Duodenal mucosa (tissue), 2 donors: Measurements from ENCODE around the gene TRAPPC1.
A peak's percentile ranks its signal among the peaks of the same experiment; 100 is the strongest.

ENCODE experiments used
- H3K27ac ChIP-seq: one replicate; pipeline ENCODE4 v1.7.0; 2013; ENCODE audit warnings: low read depth, low read length
- H3K27me3 ChIP-seq, 2 donors: one replicate each; pipeline ENCODE4 v1.7.0; 2013; ENCODE audit warnings: low read length in 2 of 2, control low read depth in 1 of 2; ENCODE audit not compliant: insufficient read depth in 2 of 2, control insufficient read depth in 1 of 2
- H3K36me3 ChIP-seq, 2 donors: one replicate each; pipeline ENCODE4 v1.7.0; 2013; ENCODE audit warnings: low read length in 2 of 2, control low read depth in 1 of 2; ENCODE audit not compliant: insufficient read depth in 2 of 2, control insufficient read depth in 1 of 2
- H3K4me1 ChIP-seq, 2 donors: one replicate each; pipeline ENCODE4 v1.7.0; 2013; ENCODE audit warnings: low read length in 2 of 2, control low read depth in 1 of 2; ENCODE audit not compliant: insufficient read depth in 2 of 2, control insufficient read depth in 1 of 2
- H3K4me3 ChIP-seq, 2 donors: one replicate each; pipeline ENCODE4 v1.7.0; 2013; ENCODE audit warnings: low read length in 2 of 2, low read depth in 1 of 2
- H3K9ac ChIP-seq, 2 donors: one replicate each; pipeline ENCODE4 v1.7.0; 2013; ENCODE audit warnings: low read length in 2 of 2, low read depth in 1 of 2
- H3K9me3 ChIP-seq, 2 donors: one replicate each; pipeline ENCODE4 v1.7.0; 2013; ENCODE audit warnings: low read length in 2 of 2, control low read depth in 1 of 2; ENCODE audit not compliant: control insufficient read depth in 1 of 2

Gene TRAPPC1

GRCh38 chr17:7922845-7923628 lies 8.7 kb downstream of the TRAPPC1 start:
- no peaks in the 10 kb centered on the region for H3K27me3 ChIP-seq
- peak overlapping the region; percentile 76 to 82 for H3K9ac ChIP-seq
- no peaks in the 10 kb centered on the region for H3K9me3 ChIP-seq
- H3K27ac ChIP-seq = peak overlapping the region; percentile 15
- peaks cover 12 to 16% of the 10 kb centered on the region in 2 donors for H3K4me1 ChIP-seq
- H3K4me3 ChIP-seq = peak overlapping the region; percentile 68 to 76
- H3K36me3 ChIP-seq = no peaks in the 10 kb centered on the region

GRCh38 chr17:7922269-7922844 lies 9.4 kb downstream of the TRAPPC1 start:
- Histone ChIP-seq H3K4me3 (peak overlapping the region; percentile 68 to 76), H3K9ac (peak overlapping the region; percentile 76 to 82), H3K36me3 (no peaks in the 10 kb centered on the region), H3K4me1 (peaks cover 12 to 16% of the 10 kb centered on the region in 2 donors), H3K27me3 (no peaks in the 10 kb centered on the region), H3K9me3 (no peaks in the 10 kb centered on the region), H3K27ac (no peak overlapping the region)

GRCh38 chr17:7916808-7917207 lies 14.9 kb downstream of the TRAPPC1 start:
- H3K9me3 ChIP-seq = no peaks in the 10 kb centered on the region
- H3K27ac ChIP-seq = no peak overlapping the region
- peaks cover 0 to 2% of the 10 kb centered on the region in 2 donors for H3K36me3 ChIP-seq
- H3K4me3 ChIP-seq = no peak overlapping the region
- H3K9ac ChIP-seq = peak overlapping the region in 1 of 2 donors; percentile 77
- no peaks in the 10 kb centered on the region for H3K27me3 ChIP-seq
- H3K4me1 ChIP-seq = peaks cover 23% of the 10 kb centered on the region in 2 donors

- peak overlapping the region; percentile 95 for H3K27ac ChIP-seq
- peak overlapping the region; percentile 59 to 77 for H3K9ac ChIP-seq
- H3K4me3 ChIP-seq = peak overlapping the region; percentile 75 to 80
- peaks cover 0 to 2% of the 10 kb centered on the region in 2 donors for H3K36me3 ChIP-seq
- no peaks in the 10 kb centered on the region for H3K9me3 ChIP-seq
- H3K27me3 ChIP-seq = no peaks in the 10 kb centered on the region
- H3K4me1 ChIP-seq = peaks cover 23% of the 10 kb centered on the region in 2 donors
Observed at GRCh38 chr17:7916385-7916682, 15.4 kb downstream of the TRAPPC1 start.

GRCh38 chr17:7915611-7916384 lies 15.9 kb downstream of the TRAPPC1 start, which contains the start of gene RNF227:
RNF227 (minus strand) TSS chr17:7916289; CDS start chr17:7916195, 94 bp downstream.
- H3K27ac ChIP-seq = peak within 1 kb of the TSS; percentile 95
- H3K27me3 ChIP-seq = no peaks in the 10 kb centered on the region
- H3K9ac ChIP-seq = peak within 1 kb of the TSS; percentile 59 to 77

GRCh38 chr17:7915179-7915610 lies 16.6 kb downstream of the TRAPPC1 start:
- Histone ChIP-seq H3K27ac (peak overlapping the region; percentile 86), H3K27me3 (no peaks in the 10 kb centered on the region), H3K9ac (peak overlapping the region; percentile 59 to 75), H3K36me3 (peaks cover 5 to 6% of the 10 kb centered on the region in 2 donors), H3K4me3 (peak overlapping the region; percentile 75 to 80), H3K9me3 (no peaks in the 10 kb centered on the region), H3K4me1 (peaks cover 23% of the 10 kb centered on the region in 2 donors)

More at GRCh38 chr17:7915611-7916384, 15.9 kb downstream of the TRAPPC1 start, which contains the start of gene RNF227:
- Histone ChIP-seq H3K36me3 (peaks cover under 1 to 2% of the 10 kb centered on the region in 2 donors), H3K4me3 (peak within 1 kb of the TSS; percentile 75 to 80), H3K4me1 (peaks cover 23% of the 10 kb centered on the region in 2 donors), H3K9me3 (no peaks in the 10 kb centered on the region)

- no peak overlapping the region for H3K4me3 ChIP-seq
- no peaks in the 10 kb centered on the region for H3K9me3 ChIP-seq
- no peak overlapping the region for H3K9ac ChIP-seq
- H3K36me3 ChIP-seq = peaks cover 6 to 24% of the 10 kb centered on the region in 2 donors
- H3K27me3 ChIP-seq = no peaks in the 10 kb centered on the region
- no peak overlapping the region for H3K27ac ChIP-seq
- peaks cover 23% of the 10 kb centered on the region in 2 donors for H3K4me1 ChIP-seq
Observed at GRCh38 chr17:7912927-7913524, 18.7 kb downstream of the TRAPPC1 start.

GRCh38 chr17:7911116-7911515 lies 20.6 kb downstream of the TRAPPC1 start:
- Histone ChIP-seq H3K9me3 (no peaks in the 10 kb centered on the region), H3K4me3 (no peak overlapping the region), H3K27ac (no peak overlapping the region), H3K36me3 (peaks cover 23 to 43% of the 10 kb centered on the region in 2 donors), H3K9ac (no peak overlapping the region), H3K27me3 (no peaks in the 10 kb centered on the region), H3K4me1 (peaks cover 14 to 15% of the 10 kb centered on the region in 2 donors)

GRCh38 chr17:7910711-7911110 lies 21.0 kb downstream of the TRAPPC1 start:
- H3K4me3 ChIP-seq = no peak overlapping the region
- no peaks in the 10 kb centered on the region for H3K27me3 ChIP-seq
- H3K27ac ChIP-seq = no peak overlapping the region
- peaks cover 12 to 15% of the 10 kb centered on the region in 2 donors for H3K4me1 ChIP-seq
- no peak overlapping the region for H3K9ac ChIP-seq
- no peaks in the 10 kb centered on the region for H3K9me3 ChIP-seq
- H3K36me3 ChIP-seq = peaks cover 27 to 47% of the 10 kb centered on the region in 2 donors
